ENCODE results near the gene SLC25A23.

GRCh38 chr19:6452223-6452614, 7.4 kb downstream of the SLC25A23 start:
- TF ChIP-seq POLR2A (IDR thresholded peaks at IDR 0.05; ENCODE audit: low read depth, low read length) (no peak), CTCF (conservative IDR thresholded peaks at IDR 0.05; ENCODE audit: low read depth, low read length) (no peak), MAFK (IDR thresholded peaks at IDR 0.05; ENCODE audit: low read depth, low read length) (no peak), ELK1 (IDR thresholded peaks at IDR 0.05; ENCODE audit: borderline replicate concordance, low read depth, low read length) (no peak), SMC3 (IDR thresholded peaks at IDR 0.05; ENCODE audit: low read depth, low read length) (no peak), RAD21 (IDR thresholded peaks at IDR 0.05; ENCODE audit: low read length) (no peak), CHD1 (IDR thresholded peaks at IDR 0.05; ENCODE audit: low read depth, low read length) (no peak), CEBPB (IDR thresholded peaks at IDR 0.05; ENCODE audit: low read depth, low read length) (no peak), MXI1 (IDR thresholded peaks at IDR 0.05; ENCODE audit: borderline replicate concordance, low read depth, low read length) (no peak), BHLHE40 (IDR thresholded peaks at IDR 0.05; ENCODE audit: low read depth, low read length) (no peak), RCOR1 (IDR thresholded peaks at IDR 0.05; ENCODE audit: insufficient replicate concordance, low read length) (no peak), RFX5 (IDR thresholded peaks at IDR 0.05; ENCODE audit: low read depth, low read length) (no peak)
- TF ChIP-seq, protein P1, sequence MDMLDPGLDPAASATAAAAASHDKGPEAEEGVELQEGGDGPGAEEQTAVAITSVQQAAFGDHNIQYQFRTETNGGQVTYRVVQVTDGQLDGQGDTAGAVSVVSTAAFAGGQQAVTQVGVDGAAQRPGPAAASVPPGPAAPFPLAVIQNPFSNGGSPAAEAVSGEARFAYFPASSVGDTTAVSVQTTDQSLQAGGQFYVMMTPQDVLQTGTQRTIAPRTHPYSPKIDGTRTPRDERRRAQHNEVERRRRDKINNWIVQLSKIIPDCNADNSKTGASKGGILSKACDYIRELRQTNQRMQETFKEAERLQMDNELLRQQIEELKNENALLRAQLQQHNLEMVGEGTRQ (IDR thresholded peaks at IDR 0.05; ENCODE audit: low read depth, low read length): no peak
